Nephron (organoid): ENCODE measurements around the gene DGKH.

ENCODE experiments used
- H3K27ac Mint-ChIP-seq, 3 experiments: 2 replicates each; pipeline ENCODE4 v1.8.0; 2020; ENCODE audit warnings: mixed read lengths in 3 of 3, mild to moderate bottlenecking in 2 of 3, moderate library complexity in 1 of 3
- H3K27me3 Mint-ChIP-seq: 2 replicates; pipeline ENCODE4 v1.8.0; 2021; ENCODE audit warnings: low read depth, mild to moderate bottlenecking, moderate library complexity, mixed read lengths
- H3K36me3 Mint-ChIP-seq: 2 replicates; pipeline ENCODE4 v1.8.0; 2020; ENCODE audit warnings: low read depth, mixed read lengths
- H3K4me1 Mint-ChIP-seq: 2 replicates; pipeline ENCODE4 v1.8.0; 2020; ENCODE audit warnings: mixed read lengths
- H3K4me3 Mint-ChIP-seq, 3 experiments: 2 replicates each; pipeline ENCODE4 v1.8.0; 2020; ENCODE audit warnings: mild to moderate bottlenecking in 3 of 3, mixed read lengths in 3 of 3, moderate library complexity in 2 of 3
- H3K9me3 Mint-ChIP-seq: 2 replicates; pipeline ENCODE4 v1.8.0; 2020; ENCODE audit warnings: mixed read lengths
- CTCF ChIP-seq, 3 experiments: fragments of 200-600 bp; sonication (generic); IDR thresholded peaks; one replicate each; pipeline ENCODE4 v1.5.0; 2021; ENCODE audit warnings: antibody characterized with exemption in 3 of 3; ENCODE audit not compliant: unreplicated experiment in 3 of 3

Gene DGKH

GRCh38 chr13:42057918-42058530 lies 9.6 kb downstream of the DGKH start:
- no peak overlapping the region for H3K27ac Mint-ChIP-seq
- no peak overlapping the region for H3K4me3 Mint-ChIP-seq
- peaks cover 3% of the 10 kb centered on the region for H3K4me1 Mint-ChIP-seq
- no peak for TF ChIP-seq CTCF (IDR thresholded peaks at IDR 0.05; ENCODE audit: unreplicated experiment in 3 of 3)
- no peaks in the 10 kb centered on the region for H3K9me3 Mint-ChIP-seq
- H3K36me3 Mint-ChIP-seq, result peaks cover 34% of the 10 kb centered on the region
- no peaks in the 10 kb centered on the region for H3K27me3 Mint-ChIP-seq

- Mint-ChIP-seq H3K27ac (no peak overlapping the region), H3K27me3 (no peaks in the 10 kb centered on the region), H3K36me3 (peaks cover 50% of the 10 kb centered on the region), H3K4me1 (peaks cover 14% of the 10 kb centered on the region), H3K9me3 (no peaks in the 10 kb centered on the region), H3K4me3 (no peak overlapping the region)
- TF ChIP-seq CTCF (IDR thresholded peaks at IDR 0.05; ENCODE audit: unreplicated experiment in 3 of 3), result no peak
Measured at GRCh38 chr13:42061943-42062342, 13.5 kb downstream of the DGKH start.

- H3K4me1 Mint-ChIP-seq, result peaks cover 14% of the 10 kb centered on the region
- H3K27ac Mint-ChIP-seq, result no peak overlapping the region
- TF ChIP-seq CTCF (IDR thresholded peaks at IDR 0.05; ENCODE audit: unreplicated experiment in 3 of 3), result no peak
- no peaks in the 10 kb centered on the region for H3K9me3 Mint-ChIP-seq
- no peak overlapping the region for H3K4me3 Mint-ChIP-seq
- peaks cover 44% of the 10 kb centered on the region for H3K36me3 Mint-ChIP-seq
- H3K27me3 Mint-ChIP-seq, result no peaks in the 10 kb centered on the region
Measured at GRCh38 chr13:42063105-42063504, 14.7 kb downstream of the DGKH start.

GRCh38 chr13:42064259-42064658 lies 15.8 kb downstream of the DGKH start:
- Mint-ChIP-seq H3K4me3 (no peak overlapping the region), H3K4me1 (peaks cover 14% of the 10 kb centered on the region), H3K27me3 (no peaks in the 10 kb centered on the region), H3K36me3 (peaks cover 38% of the 10 kb centered on the region), H3K27ac (no peak overlapping the region), H3K9me3 (no peaks in the 10 kb centered on the region)
- no peak for TF ChIP-seq CTCF (IDR thresholded peaks at IDR 0.05; ENCODE audit: unreplicated experiment in 3 of 3)

GRCh38 chr13:42064966-42065365 lies 16.5 kb downstream of the DGKH start:
- Mint-ChIP-seq H3K27ac (no peak overlapping the region), H3K36me3 (peaks cover 34% of the 10 kb centered on the region), H3K27me3 (no peaks in the 10 kb centered on the region), H3K9me3 (no peaks in the 10 kb centered on the region), H3K4me3 (no peak overlapping the region), H3K4me1 (peaks cover 14% of the 10 kb centered on the region)
- TF ChIP-seq CTCF (IDR thresholded peaks at IDR 0.05; ENCODE audit: unreplicated experiment in 3 of 3), result no peak

GRCh38 chr13:42065414-42065813 lies 17.0 kb downstream of the DGKH start:
- H3K4me3 Mint-ChIP-seq, result no peak overlapping the region
- no peaks in the 10 kb centered on the region for H3K9me3 Mint-ChIP-seq
- H3K4me1 Mint-ChIP-seq, result peaks cover 14% of the 10 kb centered on the region
- TF ChIP-seq CTCF (IDR thresholded peaks at IDR 0.05; ENCODE audit: unreplicated experiment in 3 of 3), result no peak
- no peaks in the 10 kb centered on the region for H3K27me3 Mint-ChIP-seq
- peaks cover 30% of the 10 kb centered on the region for H3K36me3 Mint-ChIP-seq
- no peak overlapping the region for H3K27ac Mint-ChIP-seq
